ENCODE data around the gene ACSL1.

GRCh38 chr4:184836613-184837012 lies 10.8 kb upstream of the ACSL1 start:
- TF ChIP-seq CTCF (conservative IDR thresholded peaks at IDR 0.05; ENCODE audit: low read length) (no peak), EZH2phosphoT487 (IDR thresholded peaks at IDR 0.05; ENCODE audit: borderline replicate concordance, low read depth, low read length) (no peak)

Measured in OCI-LY7 (cell line).